IMR-90 (cell line): Measurements from ENCODE around the gene FFAR3. TPM values are rescaled to one million over a fixed set of nuclear protein-coding genes. Genes with fewer than 3 reads are reported as not detected.

Source experiments
- ATAC-seq: fragments of 200-7000 bp; cut with Tn5 transposase; 2 replicates; pipeline ENCODE4 v1.9.1; 2020; ENCODE audit warnings: low read depth, mild to moderate bottlenecking, moderate library complexity
- BruUV-seq: library from RNA; stranded (reverse); fragments of 400-500 nt; replicated peaks from 2 replicates; lab custom pipeline; 2021; lab: Mats Ljungman, UMichigan
- CTCF ChIA-PET: fragments of 300-600 bp; formaldehyde crosslinking; extraction: SDS; loops from one replicate; lab custom pipeline; 2021; ENCODE audit warnings: antibody characterized with exemption; lab: Yijun Ruan, JAX
- POLR2A ChIA-PET: fragments of 300-600 bp; sonication (Branson Sonifier 250); formaldehyde crosslinking; loops from one replicate; lab custom pipeline; 2022; ENCODE audit warnings: antibody characterized with exemption; ENCODE audit not compliant: unreplicated experiment; lab: Charles Lee
- DNase-seq: peaks from one replicate; pipeline ENCODE4 v3.0.0; 2013
- H2AFZ ChIP-seq: replicated peaks from 2 replicates; pipeline ENCODE3; 2013; ENCODE audit warnings: low read length, mild to moderate bottlenecking; ENCODE audit not compliant: poor library complexity
- H2AK5ac ChIP-seq: 2 replicates; pipeline ENCODE4 v1.6.1; 2013; ENCODE audit warnings: low read depth, low read length, inconsistent platforms
- H2AK9ac ChIP-seq: replicated peaks from 2 replicates; pipeline ENCODE3; 2013; ENCODE audit warnings: mild to moderate bottlenecking, low read depth, low read length, moderate library complexity; ENCODE audit not compliant: poor library complexity
- H2BK120ac ChIP-seq: 2 replicates; pipeline ENCODE4 v1.6.1; 2013; ENCODE audit warnings: low read depth, low read length, inconsistent platforms
- H2BK15ac ChIP-seq: 3 replicates; pipeline ENCODE4 v1.6.1; 2013; ENCODE audit warnings: low read depth, low read length, inconsistent platforms
- H2BK20ac ChIP-seq: 2 replicates; pipeline ENCODE4 v1.6.1; 2013; ENCODE audit warnings: low read depth, mild to moderate bottlenecking, inconsistent platforms, low read length, moderate library complexity
- H2BK5ac ChIP-seq: 2 replicates; pipeline ENCODE4 v1.6.1; 2013; ENCODE audit warnings: mild to moderate bottlenecking, low read depth, low read length, inconsistent platforms; ENCODE audit not compliant: poor library complexity, severe bottlenecking
- H3K14ac ChIP-seq: replicated peaks from 2 replicates; pipeline ENCODE4 v1.6.1; 2013; ENCODE audit warnings: low read depth, low read length, inconsistent platforms
- H3K18ac ChIP-seq: 2 replicates; pipeline ENCODE4 v1.6.1; 2013; ENCODE audit warnings: low read depth, low read length, control low read depth
- H3K23ac ChIP-seq: 2 replicates; pipeline ENCODE4 v1.6.1; 2013; ENCODE audit warnings: low read depth, low read length, inconsistent platforms
- H3K27ac ChIP-seq: 2 replicates; pipeline ENCODE4 v1.5.1; 2013; ENCODE audit warnings: mild to moderate bottlenecking, control low read depth, low read length; ENCODE audit not compliant: insufficient read depth
- H3K27me3 ChIP-seq: 2 replicates; pipeline ENCODE4 v1.6.1; 2013; ENCODE audit warnings: low read length; ENCODE audit not compliant: control insufficient read depth, insufficient read depth
- H3K36me3 ChIP-seq: 2 replicates; pipeline ENCODE4 v1.6.1; 2013; ENCODE audit warnings: low read length, mixed read lengths; ENCODE audit not compliant: control insufficient read depth, insufficient read depth
- H3K4ac ChIP-seq: 2 replicates; pipeline ENCODE4 v1.6.1; 2013; ENCODE audit warnings: low read depth, low read length, inconsistent platforms
- H3K4me1 ChIP-seq: 2 replicates; pipeline ENCODE4 v1.6.1; 2013; ENCODE audit warnings: low read length, mixed read lengths; ENCODE audit not compliant: control insufficient read depth, insufficient read depth
- H3K4me2 ChIP-seq: 2 replicates; pipeline ENCODE4 v1.6.1; 2013; ENCODE audit warnings: low read depth, mild to moderate bottlenecking, control low read depth, low read length, moderate library complexity
- H3K4me3 ChIP-seq: 2 replicates; pipeline ENCODE4 v1.5.1; 2013; ENCODE audit warnings: low read depth, mild to moderate bottlenecking, control low read depth, low read length, moderate library complexity; ENCODE audit not compliant: insufficient read depth
- H3K56ac ChIP-seq: 2 replicates; pipeline ENCODE4 v1.6.1; 2013; ENCODE audit warnings: low read length, inconsistent platforms; ENCODE audit not compliant: insufficient read depth; ENCODE audit errors: extremely low read depth
- H3K79me1 ChIP-seq, 2 experiments: 2 replicates each; pipeline ENCODE4 v1.6.1; 2013; ENCODE audit warnings: low read length in 2 of 2, inconsistent platforms in 1 of 2, low read depth in 1 of 2
- H3K9ac ChIP-seq: 2 replicates; pipeline ENCODE4 v1.6.1; 2013; ENCODE audit warnings: low read depth, low read length, control low read depth
- H3K9me1 ChIP-seq: 2 replicates; pipeline ENCODE4 v1.6.1; 2013; ENCODE audit warnings: low read length, inconsistent platforms; ENCODE audit not compliant: insufficient read depth
- H3K9me3 ChIP-seq: 2 replicates; pipeline ENCODE4 v1.6.1; 2013; ENCODE audit warnings: low read length; ENCODE audit not compliant: control insufficient read depth, insufficient read depth
- H4K20me1 ChIP-seq: 2 replicates; pipeline ENCODE4 v1.6.1; 2013; ENCODE audit warnings: low read length, inconsistent platforms; ENCODE audit not compliant: insufficient read depth
- H4K5ac ChIP-seq: 2 replicates; pipeline ENCODE4 v1.6.1; 2013; ENCODE audit warnings: mild to moderate bottlenecking, low read depth, low read length, control low read depth
- H4K8ac ChIP-seq, 2 experiments: 2 replicates each; pipeline ENCODE4 v1.6.1; 2013; ENCODE audit warnings: low read depth in 2 of 2, low read length in 2 of 2, control low read depth in 1 of 2, inconsistent platforms in 1 of 2
- H4K91ac ChIP-seq: 2 replicates; pipeline ENCODE4 v1.6.1; 2013; ENCODE audit warnings: low read depth, low read length, inconsistent platforms; ENCODE audit not compliant: insufficient read depth
- CEBPB ChIP-seq: IDR thresholded peaks from 2 replicates; pipeline ENCODE4 v1.6.1; 2012; ENCODE audit warnings: low read depth, low read length, improper control_type of control experiment
- ELK1 ChIP-seq: fragments of 150-350 bp; IDR thresholded peaks from 2 replicates; pipeline ENCODE4 v1.6.1; 2016; ENCODE audit warnings: low read depth, mild to moderate bottlenecking, low read length, moderate library complexity, borderline replicate concordance
- NFE2L2 ChIP-seq: fragments of 150-350 bp; IDR thresholded peaks from 2 replicates; pipeline ENCODE4 v1.6.1; 2016; ENCODE audit warnings: low read depth, mild to moderate bottlenecking, low read length
- RFX5 ChIP-seq: IDR thresholded peaks from 2 replicates; pipeline ENCODE4 v1.8.0; 2012; ENCODE audit warnings: low read depth, mild to moderate bottlenecking, low read length, moderate library complexity
- WGBS, 2 experiments: methylation state at CpG; one replicate each; pipeline versions ENCODE4 v1.1.5 to v1.1.7; 2013; ENCODE audit warnings: missing lambda C conversion rate in 2 of 2; ENCODE audit not compliant: insufficient read length in 1 of 2; ENCODE audit errors: extremely low coverage in 2 of 2; 5-methylcytosine and 5-hydroxymethylcytosine counted together
- dilution Hi-C: fragments of 300-500 bp; cut with HindIII; formaldehyde crosslinking; loops from one replicate; pipeline ENCODE4 v1.14.3; 2018; ENCODE audit warnings: low sequenced_read_pairs; ENCODE audit not compliant: unreplicated experiment
- in situ Hi-C: fragments of 300-500 bp; cut with MboI; formaldehyde crosslinking; loops from 3 replicates; pipeline ENCODE4 v1.14.3; 2019; ENCODE audit warnings: low sequenced_read_pairs, inconsistent platforms, mixed read lengths
- intact Hi-C: fragments of 100-400 bp; cut with micrococcal nuclease; formaldehyde crosslinking; loops from 2 replicates; pipeline ENCODE4 v1.10.0; 2022
- polyA plus RNA-seq, 3 experiments: library from polyadenylated mRNA; depleted of rRNA; stranded (reverse); fragments of >200 nt; gene quantifications; 2 replicates each; pipeline ENCODE4 v1.2.3, GENCODE V29; 2012; ENCODE audit warnings: low replicate concordance in 1 of 3
- total RNA-seq: library from RNA; depleted of rRNA; stranded (reverse); fragments of >200 nt; gene quantifications from 2 replicates; pipeline ENCODE4 v1.2.3, GENCODE V29; 2012

FFAR3 gene
- total and polyA plus RNA-seq, 2 of the 4 experiments (the other 2 are of a cell fraction): not detected

GRCh38 chr19:35316560-35316959 lies 41.7 kb upstream of the FFAR3 start:
- no peak overlapping the region for H2BK120ac ChIP-seq
- no peak overlapping the region for H3K4ac ChIP-seq
- no peak overlapping the region for H2BK5ac ChIP-seq
- peaks cover 5% of the 10 kb centered on the region for H3K4me1 ChIP-seq
- no peaks in the 10 kb centered on the region for H3K79me1 ChIP-seq
- no peak overlapping the region for H3K9ac ChIP-seq
- no peak overlapping the region for H2AK9ac ChIP-seq
- no peak overlapping the region for H3K18ac ChIP-seq
- intact Hi-C loops (no loop called here), dilution Hi-C loops (no loop called here), in situ Hi-C loops (no loop called here)
- no peak overlapping the region for H4K91ac ChIP-seq
- WGBS, 2 experiments: no CpG with 5 or more reads among the region's 9 CpGs
- H3K27me3 ChIP-seq: no peaks in the 10 kb centered on the region; the same call in 1 of the 2 replicates
- no peak overlapping the region for H2BK15ac ChIP-seq
- H3K4me3 ChIP-seq: no peak overlapping the region
- DNase-seq (no peak), ATAC-seq (no peak)
- H2AFZ ChIP-seq: no peak overlapping the region
- H3K9me1 ChIP-seq: 0 out of 2 replicates have a peak, but pooled peaks cover 5% of the 10 kb centered on the region
- H2AK5ac ChIP-seq: no peak overlapping the region
- H3K27ac ChIP-seq: no peak overlapping the region
- H3K56ac ChIP-seq: no peak overlapping the region
- no peaks in the 10 kb centered on the region for H4K20me1 ChIP-seq
- no peak overlapping the region for H3K23ac ChIP-seq
- no TSS peak for BruUV-seq
- H2BK20ac ChIP-seq: no peak overlapping the region
- H3K9me3 ChIP-seq: no peaks in the 10 kb centered on the region
- TF ChIP-seq RFX5 (no peak), NFE2L2 (no peak), CEBPB (no peak), ELK1 (no peak)
- POLR2A ChIA-PET: no interaction called here
- no peaks in the 10 kb centered on the region for H3K36me3 ChIP-seq
- H3K4me2 ChIP-seq: no peak overlapping the region
- H4K5ac ChIP-seq: no peak overlapping the region
- no peak overlapping the region for H3K14ac ChIP-seq
- CTCF ChIA-PET: no interaction called here
- H4K8ac ChIP-seq: no peak overlapping the region
